ENCODE measurements around the gene PPP2R5D.
"Not testable (repeated sequence)": the region's sequence is repeated elsewhere in the genome, so short reads cannot be mapped to it uniquely, and the experiment has no call there.

PPP2R5D gene

GRCh38 chr6:42984001-42984923, at the start of gene PPP2R5D:
TSS of gene PPP2R5D (plus strand) at chr6:42984570. CDS start at chr6:42984678, 108 bp downstream.
- peak; percentile 99 for DNase-seq

GRCh38 chr6:42935322-42935721, 49.0 kb upstream of the PPP2R5D start:
- DNase-seq = no peak

DNA sequence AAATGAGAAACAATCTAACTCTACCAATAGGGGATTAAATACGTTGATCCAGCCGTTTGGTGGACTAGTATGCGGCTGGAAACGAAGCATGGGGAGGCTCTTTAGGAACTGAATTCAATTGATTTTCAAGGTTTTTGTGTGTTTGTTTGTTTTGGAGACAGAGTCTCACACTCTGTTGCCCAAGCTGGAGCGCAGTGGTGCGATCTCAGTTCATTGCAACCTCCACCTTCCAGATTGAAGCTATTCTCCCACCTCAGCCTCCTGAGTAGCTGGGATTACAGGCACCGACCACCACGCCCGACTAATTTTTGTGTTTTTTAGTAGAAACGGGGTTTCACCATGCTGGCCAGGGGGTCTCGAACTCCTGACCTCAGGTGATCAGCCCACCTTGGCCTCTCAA, 48.0 kb upstream of the PPP2R5D start:
- DNase-seq = no peak

GRCh38 chr6:42937548-42938427, 46.6 kb upstream of the PPP2R5D start:
- DNase-seq = no peak

GRCh38 chr6:42938428-42938796, 46.0 kb upstream of the PPP2R5D start:
- no peak for DNase-seq

GRCh38 chr6:42938987-42939809, 45.2 kb upstream of the PPP2R5D start:
- no peak for DNase-seq

GRCh38 chr6:42939810-42940167, 44.6 kb upstream of the PPP2R5D start:
- DNase-seq = no peak

- no peak for DNase-seq
These were observed 43.8 kb upstream of the PPP2R5D start for GRCh38 chr6:42940493-42941045.

GRCh38 chr6:42941356-42941755, 43.0 kb upstream of the PPP2R5D start:
- DNase-seq = not testable (repeated sequence)

- DNase-seq = no peak
These were observed 41.9 kb upstream of the PPP2R5D start for GRCh38 chr6:42942444-42942843.

DNA sequence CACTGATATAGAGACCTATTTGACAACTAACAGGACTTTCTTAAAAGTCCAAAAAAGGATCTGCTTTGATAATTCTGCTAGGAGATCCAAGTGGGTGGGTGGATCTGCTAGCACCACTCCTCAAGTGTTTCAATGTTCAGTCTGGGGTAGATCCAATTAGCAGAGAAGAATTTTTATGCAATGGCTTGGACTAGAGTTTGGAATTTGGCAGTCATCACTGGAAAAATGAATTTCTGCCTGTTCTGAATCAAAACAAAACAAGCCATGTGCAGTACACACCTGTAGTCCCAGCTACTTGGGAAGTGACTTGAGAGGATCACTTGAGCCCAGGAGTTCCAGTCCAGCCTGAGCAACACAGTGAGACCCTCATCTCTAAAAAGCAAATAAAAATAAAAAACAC, 36.4 kb upstream of the PPP2R5D start:
- no peak for DNase-seq

- no peak for DNase-seq
These were observed 32.0 kb upstream of the PPP2R5D start for GRCh38 chr6:42952389-42952788.

- not testable (repeated sequence) for DNase-seq
These were observed 30.0 kb upstream of the PPP2R5D start for GRCh38 chr6:42954405-42954804.

- DNase-seq = no peak
These were observed 26.2 kb upstream of the PPP2R5D start for GRCh38 chr6:42958125-42958524.

GRCh38 chr6:42959917-42960242, 24.5 kb upstream of the PPP2R5D start:
- DNase-seq = no peak

- DNase-seq = no peak
These were observed 23.9 kb upstream of the PPP2R5D start, which contains the start of gene GNMT for GRCh38 chr6:42960243-42961019. TSS of gene GNMT (plus strand) at chr6:42960754. CDS start at chr6:42960768, 14 bp downstream.

DNA sequence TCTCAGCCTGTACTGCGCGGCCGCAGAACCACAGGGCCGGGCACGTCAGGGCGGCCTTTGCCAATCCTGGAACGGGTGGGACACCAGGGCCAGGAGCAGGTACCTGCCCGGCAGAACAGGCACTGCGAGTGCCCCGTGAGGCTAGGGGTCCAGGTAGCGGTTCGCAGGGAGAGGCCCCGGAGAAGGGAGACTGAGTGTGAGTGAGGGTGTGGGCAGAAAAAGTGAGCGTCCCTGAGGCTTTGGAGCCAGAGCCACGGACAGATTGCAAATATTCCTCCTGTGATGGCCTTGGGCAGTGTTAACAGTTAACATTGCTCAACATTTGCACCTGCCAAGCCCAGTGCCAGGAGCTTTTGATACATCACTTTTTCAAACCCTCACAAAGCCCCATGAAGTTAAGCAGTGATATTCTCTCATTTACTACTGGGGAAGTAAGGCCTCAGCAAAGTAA, 23.3 kb upstream of the PPP2R5D start:
- DNase-seq = no peak

DNA sequence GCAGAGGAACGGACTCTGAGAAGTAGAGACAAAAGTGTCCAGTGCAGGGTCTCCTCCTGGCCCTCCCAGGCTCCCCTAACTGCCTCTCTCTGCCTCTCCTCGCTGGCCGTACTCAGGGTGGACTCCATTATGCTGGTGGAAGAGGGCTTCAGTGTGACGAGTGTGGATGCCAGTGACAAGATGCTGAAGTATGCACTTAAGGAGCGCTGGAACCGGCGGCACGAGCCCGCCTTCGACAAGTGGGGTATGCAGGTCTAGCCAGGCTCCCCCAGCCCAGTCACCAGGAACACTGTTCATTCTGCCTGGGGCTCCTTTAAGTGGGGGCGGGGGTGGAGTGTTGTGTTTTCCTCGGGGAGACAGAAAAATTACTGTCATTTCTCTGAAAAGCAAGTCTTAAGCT, 22.3 kb upstream of the PPP2R5D start:
- no peak for DNase-seq

DNA sequence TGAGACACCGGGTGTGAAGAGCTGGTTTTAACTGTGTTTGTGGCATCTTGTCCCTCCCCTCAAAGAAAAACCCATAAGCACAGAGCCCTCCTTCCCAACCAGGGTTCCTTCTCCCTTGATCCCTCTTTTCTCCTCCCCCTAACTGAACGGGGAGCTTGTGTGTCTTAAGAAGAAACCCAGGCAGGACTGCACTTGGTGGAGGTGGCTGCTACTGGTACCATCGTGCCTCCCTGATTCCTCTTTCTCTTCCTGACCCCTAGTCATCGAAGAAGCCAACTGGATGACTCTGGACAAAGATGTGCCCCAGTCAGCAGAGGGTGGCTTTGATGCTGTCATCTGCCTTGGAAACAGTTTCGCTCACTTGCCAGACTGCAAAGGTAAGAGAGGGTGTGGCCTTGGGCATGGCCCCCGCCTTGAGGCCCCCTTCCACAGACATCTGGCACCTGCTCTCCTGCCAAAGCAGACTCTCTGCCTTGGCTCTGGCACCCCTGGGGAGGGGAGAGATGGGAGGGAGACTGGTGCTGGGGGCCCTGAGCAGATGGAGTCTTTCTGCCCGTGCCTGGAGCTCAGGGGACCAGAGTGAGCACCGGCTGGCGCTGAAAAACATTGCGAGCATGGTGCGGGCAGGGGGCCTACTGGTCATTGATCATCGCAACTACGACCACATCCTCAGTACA, 21.7 kb upstream of the PPP2R5D start:
- DNase-seq = no peak

GRCh38 chr6:42963179-42963854, 21.1 kb upstream of the PPP2R5D start:
- DNase-seq = no peak
